Left ventricle myocardium superior (tissue), 1 donor: ENCODE measurements around the gene SPO11. TPM values are rescaled to one million over a fixed set of nuclear protein-coding genes. Genes with fewer than 3 reads are reported as not detected.

Experiments
- ATAC-seq: fragments of 200-7000 bp; cut with Tn5 transposase; one replicate; pipeline ENCODE4 v1.9.1; 2020; ENCODE audit warnings: mild to moderate bottlenecking, moderate library complexity
- DNase-seq: peaks from one replicate; pipeline ENCODE4 v3.0.0-alpha.2; 2020
- intact Hi-C: fragments of 100-400 bp; cut with micrococcal nuclease; formaldehyde crosslinking; loops from one replicate; pipeline ENCODE4 v1.11.0; 2022
- long read RNA-seq: library from polyadenylated mRNA; unstranded; transcript quantifications from one replicate; pipeline ENCODE4 v2.0.0, GENCODE V29; 2021
- total RNA-seq: library from RNA; stranded (reverse); fragmentation: NEBNext Ultra II Directional; extraction: Animal tissue kit (Norgen Biotek cat#: 25700); gene quantifications from one replicate; pipeline ENCODE4 v1.2.1, GENCODE V29; 2021
- donor health status: DM: no; HTN: yes; CAD: no; lungs with severe emphysema.

The SPO11 gene
- total RNA-seq: not detected
- long read RNA-seq: 0 reads

- intact Hi-C loops: no loop called here
- DNase-seq (no peak), ATAC-seq (peak; percentile 67)
Measured at GRCh38 chr20:57329608-57330221, at the start of gene SPO11. SPO11 (plus strand) TSS chr20:57329803; CDS start chr20:57329868, 65 bp downstream.

- intact Hi-C loops: no loop called here
- DNase-seq (no peak), ATAC-seq (no peak)
Measured at GRCh38 chr20:57280221-57280620, 49.4 kb upstream of the SPO11 start.

GRCh38 chr20:57281900-57282299 is 47.7 kb upstream of the SPO11 start:
- intact Hi-C loops: no loop called here
- DNase-seq (no peak), ATAC-seq (no peak)

- DNase-seq (no peak), ATAC-seq (no peak)
- intact Hi-C loops: no loop called here
Measured at GRCh38 chr20:57282670-57283361, 46.8 kb upstream of the SPO11 start.

- DNase-seq (no peak), ATAC-seq (no peak)
- intact Hi-C loops: no loop called here
Measured at GRCh38 chr20:57283860-57284259, 45.7 kb upstream of the SPO11 start.

- intact Hi-C loops: no loop called here
- DNase-seq: no peak
Measured at GRCh38 chr20:57287007-57287880, 42.4 kb upstream of the SPO11 start.

GRCh38 chr20:57287901-57288300 is 41.7 kb upstream of the SPO11 start:
- DNase-seq (no peak), ATAC-seq (no peak)
- intact Hi-C loops: no loop called here

More at GRCh38 chr20:57287007-57287880, 42.4 kb upstream of the SPO11 start:
- no peak for ATAC-seq

GRCh38 chr20:57288651-57289277 is 40.8 kb upstream of the SPO11 start:
- intact Hi-C loops: no loop called here
- ATAC-seq (no peak), DNase-seq (no peak)

GRCh38 chr20:57289391-57290177 is 40.0 kb upstream of the SPO11 start:
- no peak for ATAC-seq
- intact Hi-C loops: no loop called here
- no peak for DNase-seq

- ATAC-seq: no peak
- intact Hi-C loops: no loop called here
- DNase-seq: no peak
Measured at GRCh38 chr20:57290178-57290484, 39.5 kb upstream of the SPO11 start.

GRCh38 chr20:57291003-57291402 is 38.6 kb upstream of the SPO11 start:
- intact Hi-C loops: no loop called here
- ATAC-seq (no peak), DNase-seq (no peak)

GRCh38 chr20:57291694-57292093 is 37.9 kb upstream of the SPO11 start:
- no peak for ATAC-seq
- intact Hi-C loops: no loop called here
- no peak for DNase-seq

- intact Hi-C loops: no loop called here
- no peak for ATAC-seq
- DNase-seq: no peak
Measured at GRCh38 chr20:57292611-57293010, 37.0 kb upstream of the SPO11 start.

GRCh38 chr20:57293995-57294394 is 35.6 kb upstream of the SPO11 start:
- DNase-seq (no peak), ATAC-seq (no peak)
- intact Hi-C loops: no loop called here

GRCh38 chr20:57294550-57294949 is 35.1 kb upstream of the SPO11 start:
- intact Hi-C loops: no loop called here
- ATAC-seq: no peak
- DNase-seq: no peak

GRCh38 chr20:57298457-57298856 is 31.1 kb upstream of the SPO11 start:
- intact Hi-C loops: no loop called here
- ATAC-seq: no peak
- no peak for DNase-seq

- ATAC-seq (no peak), DNase-seq (no peak)
- intact Hi-C loops: no loop called here
Measured at GRCh38 chr20:57301026-57301425, 28.6 kb upstream of the SPO11 start.

GRCh38 chr20:57306747-57307146 is 22.9 kb upstream of the SPO11 start:
- DNase-seq: no peak
- intact Hi-C loops: no loop called here
- ATAC-seq: no peak
